ENCODE data around the gene KMT5B.

KMT5B gene

GRCh38 chr11:68213135-68213515, at the start of gene KMT5B:
KMT5B (minus strand) TSS chr11:68213296; CDS start chr11:68190076, 23,220 bp downstream.
- Histone ChIP-seq H3K36me3 (ENCODE audit: insufficient read depth, low read length) (no peaks in the 10 kb centered on the region), H4K20me1 (ENCODE audit: insufficient read depth, low read length, poor library complexity, severe bottlenecking) (peaks cover 44% of the 10 kb centered on the region), H3K9me2 (replicated peaks; ENCODE audit: low read depth, low read length) (no peaks in the 10 kb centered on the region), H3K4me1 (ENCODE audit: insufficient read depth, low read length, poor library complexity, severe bottlenecking) (peaks cover 45% of the 10 kb centered on the region), H3K4me3 (ENCODE audit: low read length, poor library complexity, severe bottlenecking) (peak within 1 kb of the TSS; percentile 88), H3K4me2 (ENCODE audit: low read depth, low read length, poor library complexity, severe bottlenecking) (peak within 1 kb of the TSS; percentile 91), H3K9me3 (ENCODE audit: insufficient read depth, low read depth, low read length) (no peaks in the 10 kb centered on the region), H2AFZ (ENCODE audit: low read length) (peak within 1 kb of the TSS; percentile 99), H3K79me2 (ENCODE audit: insufficient read depth, low read length) (peaks cover 46% of the 10 kb centered on the region), H3K27me3 (ENCODE audit: insufficient read depth, low read length, poor library complexity, severe bottlenecking) (no peaks in the 10 kb centered on the region), H3K9ac (ENCODE audit: low read depth, low read length, poor library complexity, severe bottlenecking) (peak within 1 kb of the TSS; percentile 86), H3F3A (ENCODE audit: low read depth) (peaks cover 3% of the 10 kb centered on the region; the same call in 1 of the 2 replicates)
- no peak for TF ChIP-seq EZH2phosphoT487 (IDR thresholded peaks at IDR 0.05; ENCODE audit: borderline replicate concordance)
- no peak for TF ChIP-seq CTCF (conservative IDR thresholded peaks at IDR 0.05; ENCODE audit: low read length)

GRCh38 chr11:68262544-68262827, 49.4 kb upstream of the KMT5B start:
- H3K4me2 ChIP-seq (ENCODE audit: low read depth, low read length, poor library complexity, severe bottlenecking) = no peak overlapping the region
- H3K79me2 ChIP-seq (ENCODE audit: insufficient read depth, low read length) = no peaks in the 10 kb centered on the region
- no peaks in the 10 kb centered on the region for H3K4me1 ChIP-seq (ENCODE audit: insufficient read depth, low read length, poor library complexity, severe bottlenecking)
- no peaks in the 10 kb centered on the region; the same call in 1 of the 2 replicates for H3K36me3 ChIP-seq (ENCODE audit: insufficient read depth, low read length)
- no peaks in the 10 kb centered on the region for H4K20me1 ChIP-seq (ENCODE audit: insufficient read depth, low read length, poor library complexity, severe bottlenecking)
- H3K9me3 ChIP-seq (ENCODE audit: insufficient read depth, low read depth, low read length) = no peaks in the 10 kb centered on the region
- TF ChIP-seq CTCF (conservative IDR thresholded peaks at IDR 0.05; ENCODE audit: low read length) (no peak), EZH2phosphoT487 (IDR thresholded peaks at IDR 0.05; ENCODE audit: borderline replicate concordance) (no peak)
- H3K9me2 ChIP-seq (replicated peaks; ENCODE audit: low read depth, low read length) = no peaks in the 10 kb centered on the region
- H3K9ac ChIP-seq (ENCODE audit: low read depth, low read length, poor library complexity, severe bottlenecking) = no peak overlapping the region
- H2AFZ ChIP-seq (ENCODE audit: low read length) = no peak overlapping the region
- H3K4me3 ChIP-seq (ENCODE audit: low read length, poor library complexity, severe bottlenecking) = no peak overlapping the region
- H3F3A ChIP-seq (ENCODE audit: low read depth) = no peaks in the 10 kb centered on the region
- no peaks in the 10 kb centered on the region for H3K27me3 ChIP-seq (ENCODE audit: insufficient read depth, low read length, poor library complexity, severe bottlenecking)

GRCh38 chr11:68261749-68262543, 48.9 kb upstream of the KMT5B start:
- Histone ChIP-seq H3K36me3 (ENCODE audit: insufficient read depth, low read length) (no peaks in the 10 kb centered on the region; the same call in 1 of the 2 replicates), H3K27me3 (ENCODE audit: insufficient read depth, low read length, poor library complexity, severe bottlenecking) (no peaks in the 10 kb centered on the region), H3K4me2 (ENCODE audit: low read depth, low read length, poor library complexity, severe bottlenecking) (no peak overlapping the region)

More at GRCh38 chr11:68261749-68262543, 48.9 kb upstream of the KMT5B start:
- Histone ChIP-seq H4K20me1 (ENCODE audit: insufficient read depth, low read length, poor library complexity, severe bottlenecking) (no peaks in the 10 kb centered on the region), H3K9me2 (replicated peaks; ENCODE audit: low read depth, low read length) (no peaks in the 10 kb centered on the region), H3K4me1 (ENCODE audit: insufficient read depth, low read length, poor library complexity, severe bottlenecking) (no peaks in the 10 kb centered on the region), H3K4me3 (ENCODE audit: low read length, poor library complexity, severe bottlenecking) (no peak overlapping the region), H2AFZ (ENCODE audit: low read length) (no peak overlapping the region), H3K79me2 (ENCODE audit: insufficient read depth, low read length) (no peaks in the 10 kb centered on the region), H3K9me3 (ENCODE audit: insufficient read depth, low read depth, low read length) (no peaks in the 10 kb centered on the region), H3K9ac (ENCODE audit: low read depth, low read length, poor library complexity, severe bottlenecking) (no peak overlapping the region), H3F3A (ENCODE audit: low read depth) (no peaks in the 10 kb centered on the region)
- TF ChIP-seq EZH2phosphoT487 (IDR thresholded peaks at IDR 0.05; ENCODE audit: borderline replicate concordance) = no peak
- no peak for TF ChIP-seq CTCF (conservative IDR thresholded peaks at IDR 0.05; ENCODE audit: low read length)
